Thyroid gland (tissue), 4 donors: Measurements from ENCODE around the gene FHIT.

Experiments
- POLR2A ChIP-seq, 2 donors: fragments of 450-650 bp; IDR thresholded peaks; one replicate each; pipeline ENCODE4 v1.6.1; 2017; ENCODE audit warnings: antibody characterized with exemption in 2 of 2, mild to moderate bottlenecking in 2 of 2, moderate library complexity in 1 of 2
- TF ChIP-seq, protein P1 (sequence below), 6 experiments: fragments of 200-600 bp in 3 of 6; fragments of 450-650 bp in 3 of 6; sonication (generic) in 3 of 6; IDR thresholded peaks; one replicate each; pipeline ENCODE4 v1.5.1; 2016 to 2019; ENCODE audit warnings: antibody characterized with exemption in 6 of 6, mild to moderate bottlenecking in 2 of 6, inconsistent platforms in 1 of 6, moderate library complexity in 1 of 6

DNA sequence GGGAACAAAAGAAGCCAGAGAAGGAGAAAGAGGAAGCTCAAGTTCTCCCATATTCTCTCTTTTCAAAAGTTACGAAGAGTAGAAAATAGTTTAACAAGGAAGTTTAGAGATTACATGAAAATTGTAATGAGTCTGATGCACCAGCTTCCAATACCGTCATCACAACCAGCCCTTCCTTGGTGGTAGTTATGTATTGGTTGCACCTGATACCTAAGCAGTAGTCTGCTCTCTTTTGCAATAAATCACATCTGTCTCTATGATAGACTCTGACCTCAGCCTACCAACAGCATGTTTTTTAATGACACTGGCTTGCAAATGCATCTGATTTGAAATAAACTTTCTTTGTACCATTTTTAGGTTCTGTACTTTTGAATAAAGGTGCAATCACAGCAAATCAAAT, 575.8 kb downstream of the FHIT start:
- TF ChIP-seq POLR2A (IDR thresholded peaks at IDR 0.05): no peak
- TF ChIP-seq, protein P1, sequence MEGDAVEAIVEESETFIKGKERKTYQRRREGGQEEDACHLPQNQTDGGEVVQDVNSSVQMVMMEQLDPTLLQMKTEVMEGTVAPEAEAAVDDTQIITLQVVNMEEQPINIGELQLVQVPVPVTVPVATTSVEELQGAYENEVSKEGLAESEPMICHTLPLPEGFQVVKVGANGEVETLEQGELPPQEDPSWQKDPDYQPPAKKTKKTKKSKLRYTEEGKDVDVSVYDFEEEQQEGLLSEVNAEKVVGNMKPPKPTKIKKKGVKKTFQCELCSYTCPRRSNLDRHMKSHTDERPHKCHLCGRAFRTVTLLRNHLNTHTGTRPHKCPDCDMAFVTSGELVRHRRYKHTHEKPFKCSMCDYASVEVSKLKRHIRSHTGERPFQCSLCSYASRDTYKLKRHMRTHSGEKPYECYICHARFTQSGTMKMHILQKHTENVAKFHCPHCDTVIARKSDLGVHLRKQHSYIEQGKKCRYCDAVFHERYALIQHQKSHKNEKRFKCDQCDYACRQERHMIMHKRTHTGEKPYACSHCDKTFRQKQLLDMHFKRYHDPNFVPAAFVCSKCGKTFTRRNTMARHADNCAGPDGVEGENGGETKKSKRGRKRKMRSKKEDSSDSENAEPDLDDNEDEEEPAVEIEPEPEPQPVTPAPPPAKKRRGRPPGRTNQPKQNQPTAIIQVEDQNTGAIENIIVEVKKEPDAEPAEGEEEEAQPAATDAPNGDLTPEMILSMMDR (IDR thresholded peaks at IDR 0.05): no peak
